K562 (cell line): ENCODE data around the gene ERBB4. TPM values are rescaled to one million over a fixed set of nuclear protein-coding genes. Genes with fewer than 3 reads are reported as not detected.
A peak's percentile ranks its signal among the peaks of the same experiment; 100 is the strongest.

ENCODE experiments used
- ATAC-seq: fragments of 200-7000 bp; cut with Tn5 transposase; 3 replicates; pipeline ENCODE4 v1.9.1; 2020; ENCODE audit warnings: moderate library complexity
- BruUV-seq: library from RNA; stranded (reverse); fragments of 400-500 nt; replicated peaks from 2 replicates; lab custom pipeline; 2021; lab: Mats Ljungman, UMichigan
- CTCF ChIA-PET: fragments of 300-600 bp; formaldehyde crosslinking; extraction: SDS; loops from one replicate; lab custom pipeline; 2021; ENCODE audit warnings: low intra/inter-chr PET ratio; lab: Yijun Ruan, JAX
- POLR2A ChIA-PET: fragments of 300-600, 350-650 bp; sonication (Branson Sonifier 250); formaldehyde crosslinking; extraction: SDS; loops from one replicate; lab custom pipeline; 2021; ENCODE audit warnings: antibody characterized with exemption, inconsistent platforms; lab: Yijun Ruan, JAX
- DNase-seq, 4 experiments: peaks; one replicate each; pipeline versions ENCODE4 v3.0.0 to v3.0.0-alpha.2; 2011 to 2018; ENCODE audit warnings: low spot score in 3 of 4, mixed read lengths in 3 of 4; ENCODE audit errors: extremely low read depth in 1 of 4
- FAIRE-seq: peaks from 2 replicates; lab custom pipeline; 2011; peaks lifted over from hg19 to GRCh38; lab: Jason Lieb, UNC
- H2AFZ ChIP-seq: 2 replicates; pipeline ENCODE4 v1.6.0; 2011; ENCODE audit warnings: low read depth, low read length, control low read depth, inconsistent platforms
- H3K27ac ChIP-seq: fragments of 200-600 bp; 3 replicates; pipeline ENCODE4 v1.8.0; 2011; ENCODE audit warnings: low read depth, mild to moderate bottlenecking, control low read depth, inconsistent platforms, low read length, moderate library complexity, mixed read lengths; ENCODE audit errors: extremely low read depth
- H3K27me3 ChIP-seq, 2 experiments: fragments of 300-600 bp in 1 of 2; 2 replicates in 1 of 2; 3 replicates in 1 of 2; pipeline versions ENCODE4 v1.6.0 to v1.8.0; 2011; ENCODE audit warnings: inconsistent platforms in 2 of 2, low read length in 2 of 2, mild to moderate bottlenecking in 1 of 2, mixed read lengths in 1 of 2, moderate library complexity in 1 of 2; ENCODE audit not compliant: control insufficient read depth in 2 of 2, insufficient read depth in 2 of 2
- H3K36me3 ChIP-seq: fragments of 300-600 bp; 3 replicates; pipeline ENCODE4 v1.8.0; 2011; ENCODE audit warnings: mild to moderate bottlenecking, low read length, inconsistent platforms; ENCODE audit not compliant: control insufficient read depth, insufficient read depth
- H3K4me1 ChIP-seq, 2 experiments: fragments of 200-600 bp in 1 of 2; replicated peaks in 1 of 2; 2 replicates in 1 of 2; 3 replicates in 1 of 2; pipeline versions ENCODE4 v1.5.1 to v1.8.0; 2011; ENCODE audit warnings: inconsistent platforms in 2 of 2, low read length in 2 of 2, mild to moderate bottlenecking in 1 of 2, mixed read lengths in 1 of 2, moderate library complexity in 1 of 2; ENCODE audit not compliant: control insufficient read depth in 2 of 2, insufficient read depth in 2 of 2
- H3K4me2 ChIP-seq: 2 replicates; pipeline ENCODE4 v1.6.1; 2011; ENCODE audit warnings: low read length, control low read depth, inconsistent platforms, mixed read lengths; ENCODE audit not compliant: insufficient read depth
- H3K4me3 ChIP-seq: fragments of 200-600 bp; sonication (generic), shearing (Covaris generic); 2 replicates; pipeline ENCODE4 v1.5.1; 2016; ENCODE audit warnings: control low read depth, inconsistent platforms
- H3K79me2 ChIP-seq: fragments of 200-600 bp; 3 replicates; pipeline ENCODE4 v1.8.0; 2011; ENCODE audit warnings: low read length, inconsistent platforms; ENCODE audit not compliant: control insufficient read depth, insufficient read depth
- H3K9ac ChIP-seq, 2 experiments: 2 replicates each; pipeline versions ENCODE4 v1.6.0 to v1.6.1; 2011; ENCODE audit warnings: low read depth in 2 of 2, low read length in 2 of 2, control low read depth in 1 of 2, inconsistent platforms in 1 of 2, mild to moderate bottlenecking in 1 of 2, mixed read lengths in 1 of 2; ENCODE audit not compliant: insufficient read depth in 1 of 2
- H3K9me1 ChIP-seq: one replicate; pipeline ENCODE4 v1.6.0; 2011; ENCODE audit warnings: inconsistent platforms, mild to moderate bottlenecking, low read length, moderate library complexity; ENCODE audit not compliant: control insufficient read depth, insufficient read depth
- H3K9me3 ChIP-seq: replicated peaks from 2 replicates; pipeline ENCODE4 v1.5.1; 2011; ENCODE audit warnings: low read depth, low read length, inconsistent platforms; ENCODE audit not compliant: control insufficient read depth, insufficient read depth
- H4K20me1 ChIP-seq: replicated peaks from 2 replicates; pipeline ENCODE4 v1.6.1; 2011; ENCODE audit warnings: low read length, inconsistent platforms, mixed read lengths; ENCODE audit not compliant: control insufficient read depth, insufficient read depth
- CREB5 ChIP-seq: fragments of 250-450 bp; sonication (Bioruptor Pico); IDR thresholded peaks from 2 replicates; pipeline ENCODE4 v1.5.0; 2020; ENCODE audit warnings: mild to moderate bottlenecking
- ZNF12 ChIP-seq: sonication (generic); formaldehyde crosslinking; IDR thresholded peaks from 2 replicates; pipeline ENCODE4 v1.4.0; 2020; ENCODE audit warnings: mild to moderate bottlenecking, missing genetic modification reagents
- in situ Hi-C: fragments of 300-500 bp; cut with MboI; formaldehyde crosslinking; loops from 4 replicates; pipeline ENCODE4 v1.15.0; 2018; ENCODE audit warnings: inconsistent platforms, mixed read lengths
- intact Hi-C: fragments of 100-400 bp; cut with micrococcal nuclease; formaldehyde crosslinking; loops from 2 replicates; pipeline ENCODE4 v1.14.2; 2022
- polyA plus RNA-seq, 8 experiments: library from polyadenylated mRNA; depleted of rRNA in 4 of 8; stranded (reverse) in 5 of 8; unstranded in 3 of 8; fragments of >200 nt; fragmentation: Nextera tagmentation in 2 of 8; fragmentation: Illumina TruSeq in 1 of 8; extraction: Ambion mirVana in 2 of 8; extraction: Trizol in 1 of 8; gene quantifications; 2 replicates each; pipeline versions ENCODE4 v1.2.1 to v1.2.3, GENCODE V29; 2011 to 2014; ENCODE audit warnings: inconsistent platforms in 1 of 8, missing spikeins in 1 of 8
- total RNA-seq, 7 experiments: library from RNA; depleted of rRNA in 6 of 7; stranded (reverse); fragments of >200 nt in 6 of 7; fragmentation: Illumina TruSeq in 2 of 7; extraction: Trizol in 2 of 7; gene quantifications; 2 replicates each; pipeline versions ENCODE4 v1.2.1 to v1.2.3, GENCODE V29; 2011 to 2021; ENCODE audit warnings: low replicate concordance in 1 of 7
- TF ChIP-seq, protein P1 (sequence below), 3 experiments: IDR thresholded peaks in 2 of 3; conservative IDR thresholded peaks in 1 of 3; 2 replicates each; pipeline ENCODE4 v1.5.1; 2011 to 2012; ENCODE audit warnings: low read length in 3 of 3, mild to moderate bottlenecking in 3 of 3, control low read depth in 2 of 3, improper control_type of control experiment in 1 of 3, inconsistent platforms in 1 of 3, low read depth in 1 of 3, mixed read lengths in 1 of 3, moderate library complexity in 1 of 3; ENCODE audit not compliant: insufficient read depth in 2 of 3

ERBB4 gene
- total and polyA plus RNA-seq, 9 of the 15 experiments (the other 6 are each of a cell fraction or from before 2014, with no cell fraction given): not detected

GRCh38 chr2:211503856-211504255 lies 1034.7 kb downstream of the ERBB4 start:
- H3K4me2 ChIP-seq: no peak overlapping the region
- no peaks in the 10 kb centered on the region for H3K9me3 ChIP-seq
- TF ChIP-seq CREB5 (CRISPR knock-in tag): no peak
- TF ChIP-seq, protein P1, sequence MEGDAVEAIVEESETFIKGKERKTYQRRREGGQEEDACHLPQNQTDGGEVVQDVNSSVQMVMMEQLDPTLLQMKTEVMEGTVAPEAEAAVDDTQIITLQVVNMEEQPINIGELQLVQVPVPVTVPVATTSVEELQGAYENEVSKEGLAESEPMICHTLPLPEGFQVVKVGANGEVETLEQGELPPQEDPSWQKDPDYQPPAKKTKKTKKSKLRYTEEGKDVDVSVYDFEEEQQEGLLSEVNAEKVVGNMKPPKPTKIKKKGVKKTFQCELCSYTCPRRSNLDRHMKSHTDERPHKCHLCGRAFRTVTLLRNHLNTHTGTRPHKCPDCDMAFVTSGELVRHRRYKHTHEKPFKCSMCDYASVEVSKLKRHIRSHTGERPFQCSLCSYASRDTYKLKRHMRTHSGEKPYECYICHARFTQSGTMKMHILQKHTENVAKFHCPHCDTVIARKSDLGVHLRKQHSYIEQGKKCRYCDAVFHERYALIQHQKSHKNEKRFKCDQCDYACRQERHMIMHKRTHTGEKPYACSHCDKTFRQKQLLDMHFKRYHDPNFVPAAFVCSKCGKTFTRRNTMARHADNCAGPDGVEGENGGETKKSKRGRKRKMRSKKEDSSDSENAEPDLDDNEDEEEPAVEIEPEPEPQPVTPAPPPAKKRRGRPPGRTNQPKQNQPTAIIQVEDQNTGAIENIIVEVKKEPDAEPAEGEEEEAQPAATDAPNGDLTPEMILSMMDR (IDR thresholded peaks at IDR 0.05 in 2 of 3, conservative IDR thresholded peaks at IDR 0.05 in 1 of 3; ENCODE audit: insufficient read depth in 2 of 3, low read depth in 1 of 3, low read length in 3 of 3): 0 out of 6 replicates have a peak, but pooled peaks of 1 of the 3 experiments have one; percentile 23
- no peak for TF ChIP-seq ZNF12
- FAIRE-seq (no peak), DNase-seq (peak in 1 of 4 experiments; percentile 0), ATAC-seq (no peak)
- no peaks in the 10 kb centered on the region for H4K20me1 ChIP-seq
- H3K27ac ChIP-seq: no peak overlapping the region
- H3K4me1 ChIP-seq: no peaks in the 10 kb centered on the region
- H3K36me3 ChIP-seq: no peaks in the 10 kb centered on the region
- no peak overlapping the region for H2AFZ ChIP-seq
- ChIA-PET CTCF (no interaction called here), POLR2A (no interaction called here)
- no peak overlapping the region for H3K9ac ChIP-seq
- no peaks in the 10 kb centered on the region for H3K27me3 ChIP-seq
- no TSS peak for BruUV-seq
- no peaks in the 10 kb centered on the region for H3K79me2 ChIP-seq
- in situ Hi-C loops (no loop called here), intact Hi-C loops (no loop called here)
- no peak overlapping the region for H3K4me3 ChIP-seq
- H3K9me1 ChIP-seq: no peaks in the 10 kb centered on the region
